Measurements from ENCODE around the gene NOTCH2. TPM values are rescaled to one million over a fixed set of nuclear protein-coding genes. Genes with fewer than 3 reads are reported as not detected.

The NOTCH2 gene
- 24.6 and 31.0 TPM in 2 replicates for total RNA-seq

GRCh38 chr1:120069067-120069919 is at the start of gene NOTCH2:
Gene NOTCH2, minus strand, starts transcription at chr1:120069662. Its CDS starts 256 bp downstream, at chr1:120069406.

DNA sequence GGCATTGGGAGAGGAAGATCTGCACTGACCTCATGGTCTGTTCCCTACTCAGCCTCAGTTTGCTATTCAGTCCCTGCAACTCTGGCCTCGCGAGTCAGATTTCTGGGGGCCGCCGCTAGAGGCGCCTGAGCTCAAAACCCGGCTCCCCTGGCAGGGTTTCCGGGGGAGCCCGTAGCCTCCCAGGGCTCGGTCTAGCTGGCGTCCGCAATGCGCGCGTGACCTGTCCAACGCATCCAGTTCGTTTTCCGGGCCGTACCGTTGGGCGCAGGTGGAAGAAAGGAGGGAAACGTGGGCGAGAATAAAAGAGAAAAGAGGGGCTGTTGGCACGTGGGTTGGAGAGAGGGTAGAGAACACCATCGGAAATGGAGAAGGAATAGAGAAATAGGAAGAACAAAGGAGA is 173.2 kb downstream of the NOTCH2 start, which contains the start of gene ADAM30:
TSS of gene ADAM30 (minus strand) at position 213 of the 400 bp plus-strand sequence. CDS start at position 34, 179 bp downstream.

Other genes with a start within 250 kb of the NOTCH2 start
- not detected in 2 replicates for gene ADAM30, start 173.1 kb downstream of the NOTCH2 start, total RNA-seq
- gene SEC22B, start 106.9 kb upstream of the NOTCH2 start, total RNA-seq: 26.5 and 32.7 TPM in 2 replicates

Measured in vein endothelial cell (primary cell).